ENCODE measurements around the gene LRRC8A.
A peak's percentile ranks its signal among the peaks of the same experiment; 100 is the strongest.
"Not testable (repeated sequence)": the region's sequence is repeated elsewhere in the genome, so short reads cannot be mapped to it uniquely, and the experiment has no call there.

LRRC8A gene

DNA sequence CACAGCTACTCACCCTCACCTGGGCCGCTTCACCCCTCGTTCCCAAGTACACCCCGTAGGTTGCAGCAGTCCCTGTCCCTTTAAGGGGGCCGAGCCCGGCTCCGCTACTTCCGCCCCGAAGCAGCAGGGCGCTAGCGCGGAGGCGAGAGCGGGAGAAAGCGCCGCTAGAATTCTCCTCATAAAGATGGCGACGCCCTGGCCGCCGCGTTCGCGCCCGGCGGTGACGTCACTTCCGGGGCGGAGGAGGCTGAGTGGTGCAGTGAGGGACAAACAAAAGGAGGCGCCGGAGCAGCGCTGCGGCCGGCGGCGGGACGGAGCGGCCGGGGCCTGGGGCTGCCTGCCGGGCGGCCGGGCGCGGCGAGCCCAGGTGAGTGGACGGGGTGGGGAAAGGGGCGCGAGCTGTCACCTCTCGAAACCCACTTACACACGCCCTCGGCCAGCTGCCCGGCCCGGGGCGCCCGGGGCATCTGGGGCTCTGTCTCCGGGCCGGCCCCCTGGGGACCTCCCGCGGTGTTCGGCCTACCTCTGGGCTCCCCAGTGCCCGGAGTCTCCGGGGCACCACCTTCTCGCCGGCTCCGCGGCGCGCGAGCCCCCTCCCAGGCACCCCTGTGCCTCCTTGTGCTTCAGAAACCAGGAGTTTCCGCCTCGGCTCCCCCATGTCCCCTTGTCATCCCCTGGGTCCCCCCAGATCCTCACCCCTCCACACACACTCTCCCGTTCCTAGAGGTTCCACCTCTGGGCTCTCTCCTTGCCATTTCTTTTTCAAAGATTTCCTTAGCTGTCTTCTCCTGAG lies at the start of gene LRRC8A, which contains the start of gene KYAT1:
TSS of gene LRRC8A (plus strand) at position 250 of the 793 bp plus-strand sequence. CDS start 25,032 bp downstream, outside the sequence.
TSS of gene KYAT1 (minus strand) at position 67 of the 793 bp plus-strand sequence. CDS start 36,545 bp downstream, outside the sequence.
- peak; percentile 99 for DNase-seq

DNA sequence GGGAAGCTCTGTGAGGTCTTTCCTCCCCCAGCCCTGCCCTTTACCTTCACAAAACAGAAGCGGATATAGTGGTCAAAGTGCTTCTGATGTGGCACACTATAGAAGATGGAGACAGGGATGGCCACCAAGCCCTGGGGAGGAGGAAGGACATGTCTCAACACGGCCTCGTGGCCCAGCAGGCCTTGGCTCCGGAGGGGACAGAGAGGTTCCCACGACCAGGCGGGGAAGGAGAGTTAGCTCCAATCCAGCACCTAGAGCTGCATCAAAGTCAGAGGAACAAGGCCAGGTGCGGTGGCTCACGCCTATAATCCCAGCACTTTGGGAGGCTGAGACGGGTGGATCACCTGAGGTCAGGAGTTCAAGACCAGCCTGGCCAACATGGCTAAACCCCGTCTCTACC lies 48.2 kb upstream of the LRRC8A start:
- no peak for DNase-seq

DNA sequence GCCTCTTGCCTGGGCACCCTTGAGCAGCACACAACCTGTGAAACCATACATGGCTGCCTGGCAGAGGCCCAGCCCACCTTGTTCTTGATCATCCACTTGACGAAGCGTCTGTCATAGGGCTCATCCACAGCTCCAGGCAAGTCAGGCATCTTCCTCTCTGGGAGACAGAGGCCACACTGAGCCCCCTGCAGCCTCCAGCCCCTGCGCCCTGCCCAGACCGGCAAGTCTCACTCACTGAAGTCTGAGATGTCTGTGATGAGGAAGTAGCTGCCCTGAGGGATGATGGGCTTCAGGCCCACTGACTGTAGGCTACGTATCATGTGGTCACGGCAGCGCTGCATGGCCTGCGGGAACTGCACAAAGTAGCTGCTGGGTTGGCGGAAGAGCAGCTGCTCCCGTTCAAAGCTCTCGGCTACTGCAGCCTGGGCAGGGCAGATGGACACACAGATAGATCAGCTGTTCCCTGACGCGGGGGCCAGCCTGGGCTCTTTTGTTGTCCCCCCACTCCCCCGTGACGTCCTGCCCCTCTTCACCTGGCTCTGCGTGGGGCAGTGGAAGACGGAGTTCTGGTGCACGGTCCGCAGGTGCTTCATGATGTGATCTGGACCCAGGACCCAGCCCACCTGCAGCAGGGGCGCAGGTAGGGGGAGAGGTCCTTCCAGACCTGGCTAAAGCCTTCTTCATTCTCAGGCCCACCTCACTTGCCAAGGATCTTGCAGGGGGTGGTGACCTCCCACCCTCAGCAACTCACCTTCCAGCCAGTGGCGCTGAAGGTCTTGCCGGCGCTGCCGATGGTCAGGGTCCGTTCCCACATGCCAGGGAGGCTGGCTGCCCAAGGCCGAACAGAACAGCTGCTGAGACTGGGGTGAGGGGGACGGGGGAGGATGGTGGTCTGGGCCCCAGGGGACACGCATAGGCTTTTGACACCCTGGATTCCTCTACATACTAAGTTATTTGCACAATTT lies 46.4 kb upstream of the LRRC8A start:
- DNase-seq, result no peak

DNA sequence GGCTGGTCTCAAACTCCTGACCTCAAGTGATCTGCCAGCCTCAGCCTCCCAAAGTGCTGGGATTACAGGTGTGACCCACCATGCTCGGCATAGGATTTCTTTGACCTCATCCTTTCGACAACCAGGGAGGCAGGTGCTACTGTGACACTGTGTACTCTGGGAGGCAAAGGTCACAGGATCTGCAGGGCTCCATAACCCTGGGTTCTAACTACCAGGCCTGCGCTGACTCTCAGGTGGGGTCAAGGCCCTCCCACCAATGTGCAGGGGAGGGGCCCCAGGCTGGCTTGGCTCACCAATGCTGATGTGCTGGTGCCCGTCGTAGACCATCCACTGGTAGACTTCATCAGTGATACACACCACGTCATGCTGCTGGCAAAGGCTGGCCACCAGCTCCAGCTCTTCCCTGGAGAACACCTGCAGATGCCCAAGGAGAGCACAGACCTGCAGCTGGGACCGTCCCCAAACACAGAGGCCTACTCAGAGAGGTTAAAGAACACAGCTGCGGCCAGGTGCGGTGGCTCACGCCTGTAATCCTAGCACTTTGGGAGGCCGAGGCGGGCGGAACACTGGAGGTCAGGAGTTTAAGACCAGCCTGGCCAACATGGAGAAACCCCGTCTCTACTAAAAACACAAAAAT lies 45.3 kb upstream of the LRRC8A start:
- DNase-seq, result no peak

DNA sequence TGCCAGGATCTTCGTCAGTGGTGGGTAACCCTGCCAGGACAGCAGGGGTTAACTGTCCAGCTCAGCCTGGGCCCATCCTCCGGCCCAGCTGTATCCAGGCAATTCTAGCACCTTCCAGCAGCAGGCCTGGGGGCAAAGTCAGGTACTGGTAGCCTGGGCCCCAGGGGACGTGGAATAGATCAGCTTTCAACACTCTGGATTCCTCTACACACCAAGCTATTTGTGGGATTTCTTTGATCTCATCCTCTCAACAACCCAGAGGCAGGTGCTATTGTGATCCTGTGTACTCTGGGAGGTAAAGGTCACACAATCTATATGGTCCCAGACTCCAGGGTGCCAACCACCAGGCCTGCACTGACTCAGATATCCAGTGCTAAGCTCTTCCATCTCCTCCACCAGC lies 43.6 kb upstream of the LRRC8A start:
- no peak for DNase-seq

DNA sequence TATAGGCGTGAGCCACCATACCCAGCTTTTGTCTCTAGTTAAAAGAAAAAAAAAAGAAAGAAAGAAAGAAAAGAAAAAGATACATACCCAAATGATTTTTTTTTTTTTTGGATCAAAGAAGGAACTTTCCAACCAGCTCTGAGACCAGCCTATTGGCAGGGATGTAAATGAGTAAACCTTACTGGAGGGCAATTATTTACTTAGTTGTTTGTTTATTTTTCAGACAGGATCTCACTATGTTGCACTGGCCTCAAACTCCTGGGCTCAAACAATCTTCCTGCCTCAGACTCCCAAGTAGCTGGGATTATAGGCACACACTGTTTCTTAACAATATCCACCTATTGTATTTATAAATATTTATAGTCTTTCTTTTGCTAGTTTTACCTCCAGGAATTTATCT lies 41.4 kb upstream of the LRRC8A start:
- DNase-seq, result no peak

DNA sequence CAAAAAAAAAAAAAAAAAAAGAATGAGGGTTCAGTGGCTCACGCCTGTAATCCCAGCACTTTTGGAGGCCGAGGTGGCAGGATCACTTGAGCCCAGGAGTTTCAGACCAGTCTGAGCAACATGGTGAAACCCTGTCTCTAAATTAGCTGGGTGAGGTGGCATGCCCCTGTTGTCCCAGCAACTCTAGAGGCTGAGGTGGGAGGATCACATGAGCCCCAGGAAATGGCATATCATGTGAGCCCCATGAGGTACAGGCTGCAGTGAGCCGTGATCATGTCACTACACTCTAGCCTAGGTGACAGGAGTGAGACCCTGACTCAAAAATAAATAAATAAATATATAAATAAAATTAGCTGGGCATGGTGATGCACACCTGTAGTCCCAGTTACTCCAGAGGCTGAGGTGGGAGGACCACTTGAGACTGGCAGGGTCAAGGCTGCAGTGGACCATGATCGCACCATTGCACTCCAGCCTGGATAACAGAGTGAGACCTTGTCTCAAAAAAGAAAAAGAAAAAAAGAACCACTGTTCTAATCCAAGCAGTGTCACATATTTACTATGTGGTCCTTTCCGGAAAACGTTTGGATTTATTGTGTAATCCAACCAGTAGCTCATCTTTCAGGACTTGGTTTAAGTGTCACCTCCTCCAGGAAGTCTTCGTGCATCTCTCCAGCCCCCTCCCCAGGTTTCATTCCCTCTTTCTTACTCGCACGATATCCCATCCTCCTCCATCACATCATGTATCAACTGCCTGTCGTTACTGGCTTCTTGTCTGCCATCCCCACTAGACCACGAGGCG lies 40.0 kb upstream of the LRRC8A start:
- no peak for DNase-seq

DNA sequence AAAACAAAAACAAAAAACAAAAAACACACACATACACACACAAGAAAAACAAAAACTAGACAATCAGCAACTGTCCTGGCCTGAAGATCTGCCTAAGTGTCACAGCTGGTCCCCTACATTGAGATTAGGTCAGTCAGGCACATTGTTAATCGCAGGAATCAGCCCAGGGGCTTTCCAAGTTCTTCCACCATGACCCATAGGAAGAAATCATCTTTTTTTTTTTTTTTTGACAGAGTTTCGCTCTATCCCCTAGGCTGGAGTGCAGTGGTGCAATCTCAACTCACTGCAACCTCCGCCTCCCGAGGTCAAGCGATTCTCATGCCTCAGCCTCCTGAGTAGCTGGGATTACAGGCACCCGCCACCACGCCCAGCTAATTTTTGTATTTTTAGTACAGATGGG lies 38.8 kb upstream of the LRRC8A start:
- not testable (repeated sequence) for DNase-seq

DNA sequence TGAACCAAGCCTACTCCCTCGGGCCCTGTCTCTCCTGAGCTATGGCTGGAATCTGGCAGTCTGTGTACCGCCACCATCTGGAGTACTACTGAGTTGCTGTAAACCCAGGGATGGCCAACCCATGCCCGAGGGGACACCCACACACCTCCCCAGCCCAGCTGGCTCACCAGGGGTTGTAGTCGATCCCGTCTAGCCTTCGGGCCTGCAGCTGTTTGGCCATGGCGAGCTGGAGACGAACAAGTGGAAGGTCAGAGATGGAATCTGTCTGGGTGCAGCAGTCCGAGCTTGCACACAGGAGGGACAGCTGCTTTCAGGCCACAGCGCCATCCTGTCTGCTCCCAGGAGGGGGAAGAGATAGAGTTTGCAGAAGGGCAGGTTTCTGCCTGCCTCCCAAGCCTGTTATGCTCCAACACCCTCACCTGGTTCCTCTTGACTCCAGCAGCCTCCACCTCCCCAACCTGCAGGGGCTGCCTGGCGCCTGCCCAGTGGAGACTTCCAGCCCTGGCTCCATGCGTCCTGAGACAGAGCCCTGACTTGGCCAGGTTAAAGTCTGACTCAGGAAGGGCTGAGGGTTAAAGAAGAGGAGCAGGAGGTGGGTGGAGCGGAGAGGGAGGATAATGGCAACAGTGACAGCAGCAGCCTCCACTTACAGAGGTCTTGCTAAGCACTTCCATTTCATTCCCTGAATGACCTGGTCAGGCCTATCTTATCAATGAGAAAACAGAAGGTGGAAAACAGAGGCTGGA lies 36.6 kb upstream of the LRRC8A start:
- DNase-seq, result no peak

DNA sequence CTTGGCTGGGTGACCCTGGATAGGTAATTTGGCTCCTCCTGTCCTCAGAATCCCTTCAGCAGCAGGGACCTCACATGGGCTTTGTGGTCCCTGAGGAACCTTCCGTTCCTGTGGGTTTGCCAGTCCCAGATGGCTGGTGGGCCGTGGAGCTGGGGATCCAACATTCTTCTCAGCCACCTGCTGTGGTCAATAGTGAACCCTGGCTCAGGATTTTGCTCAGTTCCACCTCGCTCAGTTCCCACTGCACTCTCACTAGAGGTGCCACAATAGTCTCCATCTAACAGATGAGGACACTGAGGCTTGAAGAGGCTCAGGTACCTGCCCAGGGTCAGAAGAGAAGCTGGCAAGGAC lies 35.3 kb upstream of the LRRC8A start:
- no peak for DNase-seq

DNA sequence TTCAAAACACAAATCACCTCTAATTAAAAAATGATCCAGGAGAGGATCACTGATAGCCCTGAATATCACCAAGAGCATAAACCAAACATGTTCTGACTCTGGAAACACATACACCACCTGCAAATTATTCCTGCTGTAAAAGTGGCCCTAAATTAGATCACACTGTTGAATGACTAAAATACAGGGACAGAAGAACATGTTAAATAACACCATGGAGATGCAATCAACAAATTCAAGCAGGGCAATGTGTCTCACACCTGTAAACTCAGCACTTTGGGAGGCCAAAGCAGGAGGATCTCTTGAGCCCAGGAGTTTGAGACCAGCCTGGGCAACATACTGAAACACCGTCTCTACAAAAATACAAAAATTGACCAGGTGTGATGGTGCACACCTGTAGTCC lies 34.1 kb upstream of the LRRC8A start:
- no peak for DNase-seq

DNA sequence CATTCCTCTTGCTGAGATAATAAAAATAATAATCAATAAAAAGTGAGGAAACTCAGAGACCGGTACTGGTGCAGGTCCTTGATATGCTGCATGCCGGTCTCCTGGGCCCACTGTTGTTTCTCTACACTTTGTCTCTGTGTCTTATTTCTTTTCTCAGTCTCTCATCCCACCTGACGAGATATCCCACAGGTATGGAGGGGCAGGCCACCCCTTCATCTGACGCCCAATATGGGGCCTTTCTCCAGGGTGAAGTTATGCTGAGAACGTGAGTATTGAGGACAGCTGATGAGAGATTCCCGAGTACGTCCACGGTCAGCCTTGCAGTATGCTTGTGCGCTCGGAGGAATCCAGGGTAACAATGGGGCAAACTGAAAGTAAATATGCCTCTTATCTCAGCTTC lies 30.9 kb upstream of the LRRC8A start:
- DNase-seq, result not testable (repeated sequence)

DNA sequence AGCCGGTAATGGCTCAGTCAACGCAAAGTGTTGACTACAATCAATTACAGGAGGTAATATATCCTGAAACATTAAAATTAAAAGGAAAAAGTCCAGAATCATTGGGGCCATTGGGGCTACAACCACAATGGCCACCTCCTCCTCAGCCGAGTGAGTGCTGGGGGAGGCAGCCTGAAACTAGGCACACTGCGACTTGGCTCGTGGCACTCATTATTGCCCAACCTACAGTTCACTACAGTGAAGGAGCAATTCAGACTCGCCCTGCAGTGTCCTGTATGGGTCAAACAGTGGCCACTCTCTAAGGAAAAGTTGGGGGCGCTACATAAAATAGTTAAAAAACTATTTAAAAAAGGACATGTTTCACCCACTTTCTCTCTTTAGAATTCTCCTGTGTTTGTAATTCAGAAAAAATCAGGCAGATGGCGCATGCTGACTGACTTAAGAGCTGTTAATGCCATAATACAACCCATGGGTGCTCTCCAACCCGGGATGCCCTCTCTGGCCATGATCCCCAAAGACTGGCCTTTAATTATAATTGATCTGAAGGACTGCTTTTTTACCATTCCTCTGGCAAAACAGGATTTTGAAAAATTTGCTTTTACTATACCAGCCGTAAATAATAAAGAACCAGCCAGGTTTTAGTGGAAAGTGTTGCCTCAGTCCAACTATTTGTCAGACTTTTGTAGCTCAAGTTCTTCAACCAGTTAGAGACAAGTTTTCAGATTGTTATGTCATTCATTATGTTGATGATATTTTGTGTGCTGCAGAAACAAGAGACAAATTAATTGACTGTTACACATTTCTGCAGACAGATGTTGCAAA lies 29.9 kb upstream of the LRRC8A start:
- not testable (repeated sequence) for DNase-seq

DNA sequence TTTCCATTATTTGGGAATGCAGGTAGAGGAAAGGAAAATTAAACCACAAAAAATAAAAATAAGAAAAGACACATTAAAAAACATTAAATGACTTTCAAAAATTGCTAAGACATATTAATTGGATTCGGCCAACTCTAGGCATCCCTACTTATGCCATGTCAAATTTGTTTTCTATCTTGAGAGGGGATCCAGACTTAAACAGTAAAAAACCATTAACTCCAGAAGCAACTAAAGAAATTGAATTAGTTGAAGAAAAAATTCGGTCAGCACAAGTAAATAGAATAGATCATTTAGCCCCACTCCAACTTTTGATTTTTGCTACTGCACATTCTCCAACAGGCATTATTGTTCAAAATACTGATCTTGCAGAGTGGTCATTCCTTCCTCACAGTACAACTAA lies 29.3 kb upstream of the LRRC8A start:
- not testable (repeated sequence) for DNase-seq

DNA sequence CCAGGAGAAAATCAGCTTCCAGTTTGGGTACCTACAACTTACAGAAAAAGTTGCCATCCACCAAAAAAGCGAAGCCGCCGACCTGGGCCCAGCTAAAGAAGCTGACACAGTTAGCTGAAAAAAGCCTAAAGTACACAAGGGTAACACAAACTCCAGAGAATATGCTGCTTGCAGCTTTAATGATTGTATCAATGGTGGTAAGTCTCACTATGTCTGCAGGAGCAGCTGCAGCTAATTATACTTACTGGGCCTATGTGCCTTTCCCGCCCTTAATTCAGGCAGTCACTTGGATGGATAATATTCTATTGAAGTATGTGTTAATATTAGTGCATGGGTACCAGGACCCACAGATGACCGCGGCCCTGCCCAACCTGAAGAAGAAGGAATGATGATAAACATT lies 27.5 kb upstream of the LRRC8A start:
- DNase-seq, result not testable (repeated sequence)

DNA sequence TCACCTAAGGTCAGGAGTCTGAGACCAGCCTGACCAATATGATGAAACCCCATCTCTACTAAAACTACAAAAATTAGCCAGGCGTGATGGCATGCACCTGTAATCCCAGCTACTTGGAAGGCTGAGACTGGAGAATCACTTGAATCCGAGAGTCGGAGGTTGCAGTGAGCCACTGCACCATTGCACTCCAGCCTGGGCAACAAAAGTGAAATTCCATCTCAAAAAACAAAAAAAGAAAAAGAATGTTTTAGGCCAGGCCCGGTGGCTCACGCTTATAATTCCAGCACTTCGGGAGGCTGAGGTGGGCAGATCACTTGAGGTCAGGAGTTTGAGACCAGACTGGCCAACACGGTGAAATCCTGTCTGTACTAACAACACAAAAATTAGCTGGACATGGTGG lies 23.5 kb upstream of the LRRC8A start:
- DNase-seq, result not testable (repeated sequence)

DNA sequence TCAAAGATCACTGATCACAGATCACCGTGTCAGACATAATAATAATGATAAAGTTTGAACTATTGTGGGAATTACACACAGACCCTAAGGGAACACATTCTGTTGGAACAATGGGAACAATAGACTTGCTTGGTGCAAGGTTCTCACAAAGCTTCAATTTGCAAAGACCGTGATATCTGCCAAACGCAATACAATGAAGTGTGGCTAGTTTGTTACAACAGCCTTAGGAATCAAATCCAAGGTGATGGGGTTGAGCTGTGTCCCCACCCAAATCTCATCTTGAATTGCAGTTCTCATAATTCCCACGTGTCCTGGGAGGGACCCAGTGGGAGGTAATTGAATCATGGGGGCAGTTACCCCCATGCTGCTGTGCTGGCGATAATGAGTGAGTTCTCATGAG lies 21.0 kb upstream of the LRRC8A start:
- no peak for DNase-seq

DNA sequence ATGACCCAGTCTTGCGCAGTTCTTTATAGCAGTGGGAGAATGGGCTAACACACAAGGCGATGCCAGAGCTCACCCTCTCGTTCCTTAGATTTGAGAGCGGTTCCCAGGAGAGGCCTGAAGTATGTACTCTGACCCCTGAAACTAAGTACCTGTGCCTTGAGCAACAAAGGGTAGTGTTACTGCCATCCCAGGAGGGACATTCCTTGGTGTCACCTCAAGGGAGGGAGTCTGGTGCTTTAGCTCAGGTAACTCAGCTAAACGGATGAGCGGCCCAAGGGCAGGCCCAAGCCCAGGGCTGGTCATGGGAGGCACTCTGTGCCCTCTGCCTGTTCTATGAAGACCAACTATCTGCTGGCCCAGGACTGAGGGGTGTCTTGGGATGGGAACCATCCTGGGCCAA lies 20.4 kb upstream of the LRRC8A start:
- DNase-seq, result no peak

DNA sequence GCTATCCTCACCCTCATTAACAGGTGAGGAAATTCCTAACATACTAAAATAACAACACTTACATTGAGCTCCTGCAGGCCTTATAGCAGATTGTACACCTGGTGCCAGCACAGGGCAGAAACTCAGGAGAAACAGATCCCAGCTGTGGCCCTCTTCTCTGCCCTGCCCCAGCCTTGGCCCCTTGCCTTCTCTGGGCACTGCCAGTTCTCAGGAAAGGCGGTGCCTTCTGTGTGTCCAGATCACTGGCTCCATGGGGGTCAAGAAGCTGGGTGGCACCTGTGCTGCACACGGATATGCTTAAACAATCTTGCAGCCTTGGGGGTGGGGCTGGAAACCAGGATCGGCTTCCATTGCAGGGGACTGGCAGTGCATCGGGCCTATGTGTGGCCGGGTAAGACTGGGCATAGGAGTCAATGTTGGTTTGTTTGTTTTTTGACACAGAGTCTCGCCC lies 19.5 kb upstream of the LRRC8A start:
- DNase-seq, result no peak

DNA sequence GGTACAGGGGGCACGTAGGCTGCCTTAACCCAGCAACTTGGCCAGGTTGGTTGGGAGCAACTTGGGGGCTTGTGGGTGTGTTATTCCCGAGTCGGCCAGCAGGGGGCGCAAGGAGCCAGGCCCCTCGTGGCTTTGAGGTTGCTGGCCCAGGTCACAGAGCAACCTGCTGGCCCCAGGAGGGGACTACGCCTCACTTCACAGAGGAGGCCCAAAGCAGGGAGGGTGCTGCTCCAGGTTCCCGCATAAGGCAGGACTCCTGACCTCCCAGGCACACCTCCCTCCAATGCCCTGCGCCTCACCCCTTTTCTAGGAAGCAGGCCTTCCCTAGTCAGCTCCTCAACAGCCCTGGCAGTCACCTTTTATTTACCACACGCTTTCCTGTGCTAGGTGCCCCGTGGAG lies 18.3 kb upstream of the LRRC8A start:
- peak; percentile 88 for DNase-seq

Measured in stimulated activated CD4-positive, alpha-beta T cell treated with anti-CD3 and anti-CD28 coated beads, Interleukin-15, amount 100 ng/mL, for 24 hours (primary cell).